GM21529 (cell line): Measurements from ENCODE around the gene PAGE3.

Experiments used
- ATAC-seq: cut with Tn5 transposase; IDR thresholded peaks from one replicate; pipeline ENCODE4 v1.9.1; 2021; ENCODE audit not compliant: unreplicated experiment

The PAGE3 gene, protein sequence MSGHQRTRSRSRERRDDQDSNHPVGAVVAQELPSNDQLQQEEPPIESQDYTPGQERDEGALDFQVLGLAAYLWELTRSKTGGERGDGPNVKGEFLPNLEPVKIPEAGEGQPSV

DNA sequence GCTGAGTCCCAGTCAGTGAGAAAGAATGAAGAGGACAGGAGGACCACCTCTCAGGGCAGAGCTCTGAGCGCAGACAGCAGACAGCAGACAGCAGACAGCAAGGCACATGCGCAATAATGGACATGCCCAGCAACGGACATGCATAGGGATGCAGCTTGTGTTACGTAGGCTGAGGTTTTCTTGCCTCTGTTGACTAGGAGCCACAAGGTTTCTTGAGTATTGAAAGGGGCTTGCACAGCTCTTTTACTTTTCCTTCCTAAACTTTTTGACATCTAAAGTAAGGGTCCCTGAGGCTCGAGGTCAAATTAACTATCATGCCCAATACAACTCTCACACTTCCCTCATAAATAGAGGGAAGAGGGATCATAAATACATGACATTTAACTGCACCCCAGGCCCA, at the start of gene PAGE3:
TSS of gene PAGE3 (minus strand) at position 101 of the 400 bp plus-strand sequence. CDS start 1,013 bp downstream, outside the sequence.
- ATAC-seq, result no peak

DNA sequence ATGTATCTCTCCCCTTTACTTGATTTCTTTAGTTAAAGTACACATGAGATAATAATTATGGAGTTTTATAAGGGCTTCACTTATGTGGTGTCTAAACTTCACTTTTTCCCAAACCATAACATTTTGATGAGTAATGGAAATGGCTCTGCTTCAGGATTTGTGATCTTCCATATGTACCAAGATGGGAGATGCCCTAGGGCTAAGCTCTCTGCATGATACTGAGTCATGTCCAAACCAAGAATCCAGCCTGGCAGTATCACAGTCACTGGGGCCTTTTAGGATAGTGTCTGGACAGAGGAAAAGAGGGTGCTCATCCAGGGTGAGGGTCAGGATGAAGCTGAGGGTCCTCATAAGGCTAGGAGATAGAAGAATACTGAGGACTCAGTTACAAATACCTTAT, 47.9 kb upstream of the PAGE3 start:
- ATAC-seq, result no peak

DNA sequence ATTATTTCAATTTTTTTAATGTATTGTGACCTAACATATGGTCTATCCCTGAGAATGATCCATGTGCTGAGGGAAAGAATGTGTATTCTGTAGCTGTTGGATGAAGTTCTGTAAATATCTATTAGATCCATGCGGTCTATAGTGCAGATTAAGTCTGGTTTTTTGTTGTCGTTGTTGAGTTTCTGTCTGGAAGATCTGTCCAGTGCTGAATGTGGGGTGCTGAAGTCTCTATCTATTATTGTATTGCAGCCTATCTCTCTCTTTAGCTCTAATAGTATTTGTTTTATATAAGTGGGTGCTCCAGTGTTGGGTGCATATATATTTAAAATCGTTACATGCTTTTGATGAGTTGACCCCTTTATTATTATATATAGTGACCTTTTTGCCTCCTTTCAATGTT, 26.2 kb upstream of the PAGE3 start:
- no peak for ATAC-seq

DNA sequence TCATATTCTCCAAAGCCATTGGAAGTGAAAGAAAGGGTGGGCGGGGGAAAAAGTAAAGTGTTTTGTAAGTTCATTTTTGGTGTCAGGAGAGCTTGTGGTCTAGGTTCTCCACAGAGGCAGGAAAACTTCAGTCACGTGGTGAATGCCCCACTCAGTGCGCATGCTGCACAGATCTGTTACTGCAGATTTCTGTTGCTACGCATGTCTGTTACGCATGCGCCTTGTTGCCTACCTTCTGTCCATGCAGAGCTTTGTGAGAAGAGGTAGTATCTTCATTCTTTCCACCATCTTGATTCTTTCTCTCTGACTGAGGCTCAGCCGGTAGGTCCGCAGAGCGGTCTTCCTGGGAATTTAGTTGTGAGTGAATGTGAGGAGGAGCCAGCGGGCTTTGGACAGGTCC, 15.1 kb upstream of the PAGE3 start:
- ATAC-seq, result no peak

DNA sequence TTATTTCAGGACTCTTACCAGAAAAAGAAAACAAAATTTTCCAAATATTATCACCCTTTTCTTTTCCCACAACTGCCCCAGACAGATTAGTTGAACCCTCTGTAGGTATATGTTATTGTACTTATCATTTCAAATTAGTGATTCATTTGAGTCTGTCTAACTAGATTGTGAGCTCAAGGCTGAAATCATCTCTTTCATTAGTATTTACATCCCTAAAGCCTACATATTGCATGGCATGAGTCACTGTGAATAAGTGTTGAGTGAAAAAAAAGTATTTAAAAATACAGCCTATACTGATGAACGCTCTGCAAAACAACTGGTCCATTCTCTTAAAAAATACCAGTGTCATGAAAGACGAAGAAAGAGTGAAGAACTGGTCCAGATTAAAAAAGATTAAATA, 3.9 kb downstream of the PAGE3 start:
- ATAC-seq, result no peak

DNA sequence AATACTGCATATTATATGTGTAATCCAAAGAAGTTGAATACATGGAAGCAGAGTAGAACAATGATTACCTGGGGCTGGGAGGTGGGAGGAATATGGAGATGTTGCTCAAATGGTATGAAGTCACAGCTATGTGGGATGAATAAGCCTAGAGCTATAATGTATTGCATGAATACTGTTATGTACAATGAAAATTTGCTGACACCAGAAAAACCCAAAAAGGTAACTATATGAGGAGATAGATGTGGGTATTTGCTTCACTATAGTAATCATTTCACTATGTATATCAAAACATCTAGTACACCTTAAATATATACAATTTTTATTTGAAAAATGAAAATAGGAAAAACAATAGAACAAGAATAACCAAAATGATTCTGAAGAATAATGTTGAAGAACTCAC, 11.2 kb downstream of the PAGE3 start:
- no peak for ATAC-seq

DNA sequence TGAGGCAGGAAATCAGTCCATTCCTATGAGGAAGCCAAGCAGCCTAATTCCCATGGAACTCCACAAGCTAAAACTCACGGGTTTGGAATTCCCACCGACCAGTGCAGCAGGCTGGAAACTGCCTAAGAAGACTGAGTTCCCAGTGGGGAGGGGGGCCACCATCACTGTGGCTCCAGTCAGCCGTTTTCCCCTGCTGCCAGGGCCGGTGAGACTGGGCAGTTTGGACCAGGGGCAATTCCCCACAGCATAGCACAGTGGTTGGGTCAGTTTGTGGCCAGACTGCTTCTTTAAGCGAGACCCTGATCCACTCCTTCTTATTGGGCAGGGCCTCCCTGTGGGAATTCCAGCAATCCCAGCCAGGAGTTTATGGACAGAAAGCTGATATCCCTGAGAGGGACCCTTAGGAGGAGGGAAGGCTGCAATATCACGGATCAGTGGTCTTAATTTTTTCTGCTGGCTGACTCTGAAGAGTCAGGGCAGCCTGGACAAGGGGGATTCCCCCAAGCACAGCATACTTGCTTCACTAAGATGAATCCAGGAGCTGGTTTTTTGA, 23.9 kb downstream of the PAGE3 start:
- ATAC-seq, result no peak

DNA sequence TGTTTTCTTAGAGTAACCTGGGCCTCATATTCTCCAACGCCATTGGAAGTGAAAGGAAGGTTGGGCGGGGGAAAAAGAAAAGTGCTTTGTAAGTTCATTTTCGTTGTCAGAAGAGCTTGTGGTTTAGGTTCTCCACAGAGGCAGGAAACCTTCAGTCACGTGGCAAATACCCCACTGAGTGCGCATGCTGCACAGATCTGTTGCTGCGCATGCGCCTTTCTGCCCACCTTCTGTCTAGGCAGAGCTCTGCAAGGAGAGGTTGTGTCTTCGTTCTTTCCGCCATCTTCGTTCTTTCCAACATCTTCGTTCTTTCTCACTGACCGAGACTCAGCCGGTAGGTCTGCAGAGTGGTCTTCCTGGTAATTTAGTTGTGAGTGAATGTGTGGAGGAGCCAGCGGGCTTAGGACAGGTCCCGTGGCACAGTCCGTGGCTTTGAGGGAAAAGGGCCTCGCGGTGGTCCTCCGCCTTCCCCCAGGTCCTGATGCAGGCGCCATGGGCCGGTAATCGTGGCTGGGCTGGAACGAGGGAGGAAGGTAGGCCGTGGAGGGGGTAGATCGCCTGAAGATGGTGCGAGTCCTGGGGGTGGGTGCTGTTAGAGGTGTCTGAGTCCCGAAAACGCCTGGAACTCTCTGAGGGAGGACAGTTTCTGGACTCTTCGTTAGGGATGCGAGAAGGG, 44.5 kb downstream of the PAGE3 start, which contains the start of gene PAGE5:
TSS of gene PAGE5 (plus strand) at position 228 of the 676 bp plus-strand sequence. CDS start 1,037 bp downstream, outside the sequence.
- ATAC-seq, result no peak

DNA sequence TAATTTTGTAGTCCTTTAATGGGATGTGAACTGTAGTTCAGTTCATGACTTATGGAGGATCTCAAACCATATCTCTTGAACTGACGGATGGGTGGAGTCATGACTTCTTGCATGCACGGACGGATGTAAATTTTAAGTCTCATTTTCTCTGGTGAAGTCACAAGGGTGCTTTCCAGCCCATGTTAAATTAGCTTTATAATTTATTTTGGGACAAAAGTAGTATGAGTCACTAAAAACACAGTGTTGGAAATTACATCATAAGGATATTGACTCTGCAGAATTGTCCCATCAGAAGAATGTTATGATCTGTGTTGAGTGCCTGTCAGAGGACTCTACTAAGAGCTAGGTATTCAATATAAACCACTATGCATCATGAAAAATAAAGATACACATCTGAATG, 51.3 kb downstream of the PAGE3 start:
- ATAC-seq, result no peak

DNA sequence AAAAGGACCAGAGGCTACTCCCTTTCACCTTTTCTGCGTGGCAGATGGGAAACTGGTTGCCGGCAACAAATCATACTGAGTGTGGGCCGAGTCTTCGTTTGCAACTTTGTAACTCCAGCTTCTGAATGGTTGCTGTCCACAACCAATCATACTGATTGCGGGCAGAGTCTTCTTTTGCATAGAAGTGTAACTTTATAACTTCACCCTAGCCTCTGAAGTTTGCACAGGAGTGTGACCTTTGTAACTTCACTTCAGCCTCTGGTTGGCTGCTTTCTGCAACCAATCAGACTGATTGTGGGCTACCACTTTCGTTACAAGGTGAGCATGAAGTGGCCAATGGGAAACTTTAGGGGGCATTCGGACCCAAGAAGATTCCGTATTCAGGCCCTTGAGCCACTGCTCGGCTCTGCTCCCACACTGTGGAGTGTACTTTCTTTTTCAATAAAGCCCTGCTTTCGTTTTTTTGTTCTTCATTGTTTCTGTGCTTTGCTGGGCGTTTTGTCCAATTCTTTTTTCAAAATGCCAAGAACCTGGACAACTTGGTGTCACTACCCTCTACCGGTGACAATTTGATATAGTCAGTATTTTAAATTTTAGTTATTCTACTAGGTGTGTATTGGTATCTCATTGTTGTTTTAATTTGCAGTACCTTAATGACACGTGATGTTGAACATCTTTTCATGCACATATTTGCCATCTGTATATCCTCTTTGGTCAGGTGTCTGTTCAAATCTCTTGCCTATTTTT, 53.6 kb downstream of the PAGE3 start:
- no peak for ATAC-seq
